Measurements from ENCODE around the gene HEBP1. TPM values are rescaled to one million over a fixed set of nuclear protein-coding genes. Genes with fewer than 3 reads are reported as not detected.

HEBP1 gene
- total RNA-seq, 2 experiments from 2014 or later = 23.9 to 24.8 TPM

Other genes starting within 250 kb of the HEBP1 start
- 1 to 10 TPM; 5.7 to 6.3 TPM for gene APOLD1, start 214.6 kb downstream of the HEBP1 start, total RNA-seq
- gene DDX47, start 186.9 kb downstream of the HEBP1 start, total RNA-seq = 10 to 100 TPM; 86.0 to 96.9 TPM
- under 1 TPM in 1 of 2 experiments, not detected in 1; 0.11 TPM for gene GPRC5A, start 108.7 kb downstream of the HEBP1 start, total RNA-seq
- gene GPRC5D, start 48.1 kb downstream of the HEBP1 start, total RNA-seq = not detected
- gene FAM234B, start 44.1 kb upstream of the HEBP1 start, total RNA-seq = 10 to 100 TPM; 10.0 to 10.7 TPM
- gene GSG1, start 103.4 kb upstream of the HEBP1 start, total RNA-seq = not detected
- gene EMP1, start 196.5 kb upstream of the HEBP1 start, total RNA-seq = 1 to 10 TPM; 3.1 to 3.6 TPM

Measured in activated CD8-positive, alpha-beta T cell treated with anti-CD3 and anti-CD28 coated beads for 36 hours (primary cell).